IPS DF 4.7 (cell line): ENCODE results near the gene LIN7B.
"Not testable (repeated sequence)": the region's sequence is repeated elsewhere in the genome, so short reads cannot be mapped to it uniquely, and the experiment has no call there.

Experiments used
- DNase-seq: peaks from one replicate; pipeline ENCODE4 v3.0.0-alpha.2; 2013; ENCODE audit warnings: low spot score; ENCODE audit errors: extremely low read depth

LIN7B gene

DNA sequence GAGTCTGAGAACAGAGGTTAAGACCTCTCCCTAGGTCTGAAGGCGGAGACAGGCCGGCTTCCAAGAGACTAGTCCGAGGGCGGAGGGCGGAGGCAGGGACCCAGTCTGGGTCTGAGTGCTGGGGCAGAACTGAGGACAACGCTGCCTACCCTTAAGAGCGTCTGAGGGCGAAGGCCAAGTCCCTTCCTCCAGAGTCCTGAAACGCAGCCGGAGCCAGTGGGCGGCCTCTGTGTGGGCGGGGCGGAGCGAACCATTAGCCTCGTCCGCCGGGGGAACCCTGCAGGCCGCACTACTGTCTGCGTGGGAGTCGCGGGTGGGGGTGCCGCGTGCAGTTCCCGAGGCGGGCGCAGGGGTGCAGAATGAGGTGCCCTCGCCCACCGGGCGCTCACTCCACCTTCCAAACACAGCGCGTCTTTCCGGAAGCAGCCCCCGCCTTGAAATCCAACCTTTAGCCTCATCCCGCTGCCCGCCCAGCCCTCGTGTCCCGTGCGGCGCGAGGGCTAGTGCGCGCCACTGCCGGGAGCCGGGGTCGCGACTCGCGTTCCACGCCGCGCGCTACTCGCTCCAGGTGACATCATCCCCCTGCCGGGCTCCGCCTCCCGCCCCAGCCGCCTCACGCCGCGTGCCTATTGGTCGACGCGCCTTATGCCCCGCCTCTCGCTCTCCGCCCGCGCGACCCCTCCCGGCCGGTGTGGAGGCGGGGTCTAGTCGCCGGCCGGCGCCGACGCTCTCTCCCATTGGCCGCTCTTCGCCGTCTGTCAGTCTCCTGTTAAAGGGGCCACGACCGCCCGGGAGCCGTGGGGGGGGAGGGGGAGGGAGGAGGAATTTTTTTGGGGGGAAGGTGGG is 4.6 kb downstream of the LIN7B start, which contains the start of gene C19orf73:
Gene C19orf73, minus strand, starts transcription at position 579 of the 846 bp plus-strand sequence. Its CDS starts 121 bp downstream, at position 458.
- no peak for DNase-seq

GRCh38 chr19:49119411-49120324 is 5.5 kb downstream of the LIN7B start, which contains the start of gene PPFIA3:
PPFIA3 (plus strand) TSS chr19:49119544; CDS start chr19:49127874, 8,330 bp downstream.
- DNase-seq = no peak

GRCh38 chr19:49120325-49120683 is 6.1 kb downstream of the LIN7B start:
- no peak for DNase-seq

DNA sequence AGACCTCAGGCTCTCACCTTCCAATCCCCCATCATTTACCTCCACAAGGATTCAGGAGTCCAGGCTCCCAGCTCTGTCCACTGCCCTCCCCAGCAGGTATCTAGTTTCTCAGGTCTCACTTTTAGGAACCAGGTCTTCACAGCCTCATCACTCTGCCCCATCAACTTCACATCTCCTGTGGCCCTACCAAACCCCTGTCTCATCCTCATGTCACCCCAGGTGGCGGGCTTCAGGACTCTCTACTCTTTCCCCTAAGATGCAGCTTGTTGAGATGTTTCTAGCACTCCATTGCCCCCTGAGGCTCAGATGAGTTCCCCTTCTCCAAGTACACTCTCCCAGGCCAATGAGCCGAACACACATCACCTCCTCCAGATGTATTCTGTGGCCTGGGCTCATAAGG is 6.7 kb downstream of the LIN7B start:
- DNase-seq = no peak

GRCh38 chr19:49121841-49122240 is 7.7 kb downstream of the LIN7B start:
- not testable (repeated sequence) for DNase-seq

DNA sequence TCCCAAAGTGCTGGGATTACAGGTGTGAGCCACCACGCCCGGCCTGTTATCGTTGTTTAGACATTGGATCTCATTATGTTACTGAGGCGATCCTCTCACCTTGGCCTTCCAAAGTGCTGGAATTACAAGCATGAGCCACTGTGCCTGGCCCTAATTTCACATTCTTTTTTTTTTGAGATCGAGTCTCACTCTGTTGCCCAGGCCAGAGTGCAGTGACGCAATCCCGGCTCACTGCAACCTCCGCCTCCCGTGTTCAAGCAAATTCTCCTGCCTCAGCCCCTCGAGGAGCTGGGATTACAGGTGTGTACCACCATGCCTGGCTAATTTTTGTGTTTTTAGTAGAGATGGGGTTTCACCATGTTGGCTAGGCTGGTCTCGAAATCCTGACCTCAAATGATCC is 9.1 kb downstream of the LIN7B start:
- not testable (repeated sequence) for DNase-seq

DNA sequence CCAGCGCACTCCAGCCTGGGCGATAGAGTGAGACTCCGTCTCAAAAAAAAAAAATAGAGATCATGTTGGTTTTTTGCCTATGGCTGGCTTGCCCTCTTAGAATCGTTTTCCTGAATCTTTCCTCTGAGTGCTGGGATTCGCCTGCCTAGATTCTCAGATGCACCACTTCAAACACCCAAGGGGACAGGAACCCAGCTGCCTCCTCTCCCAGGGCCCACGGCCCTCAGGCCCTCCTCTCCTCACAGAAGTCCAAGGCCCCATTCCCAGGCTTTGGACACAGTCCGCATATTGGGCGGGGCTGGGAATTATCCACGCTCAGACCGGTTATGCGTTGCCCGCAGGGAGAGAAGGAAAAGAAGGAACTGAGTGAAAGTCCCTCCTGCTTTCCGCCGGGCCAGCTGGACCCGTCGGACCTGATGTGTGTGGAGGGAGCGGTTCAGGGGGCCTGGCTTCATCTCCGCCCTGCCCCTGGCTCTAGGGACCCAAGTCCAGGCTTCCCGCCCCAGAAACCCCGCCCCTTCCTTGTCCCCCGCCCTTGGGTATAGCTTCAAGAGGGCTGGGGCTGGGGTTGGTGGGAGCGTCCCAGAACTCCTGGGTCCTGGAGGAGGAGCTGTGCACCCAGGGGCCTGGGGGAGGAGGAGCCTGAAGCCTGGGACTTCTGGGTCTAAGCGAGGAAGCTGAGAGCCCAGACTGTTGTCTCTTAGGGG is 11.0 kb downstream of the LIN7B start:
- no peak for DNase-seq

GRCh38 chr19:49126575-49126974 is 12.4 kb downstream of the LIN7B start:
- DNase-seq = no peak

- not testable (repeated sequence) for DNase-seq
These were observed 13.1 kb downstream of the LIN7B start for GRCh38 chr19:49127225-49127624.

- DNase-seq = no peak
These were observed 13.7 kb downstream of the LIN7B start for GRCh38 chr19:49127674-49128544.

- no peak for DNase-seq
These were observed 14.5 kb downstream of the LIN7B start for GRCh38 chr19:49128545-49129237.

- DNase-seq = no peak
These were observed 15.0 kb downstream of the LIN7B start for GRCh38 chr19:49129238-49129583.

- DNase-seq = no peak
These were observed 16.2 kb downstream of the LIN7B start for GRCh38 chr19:49130325-49130724.

DNA sequence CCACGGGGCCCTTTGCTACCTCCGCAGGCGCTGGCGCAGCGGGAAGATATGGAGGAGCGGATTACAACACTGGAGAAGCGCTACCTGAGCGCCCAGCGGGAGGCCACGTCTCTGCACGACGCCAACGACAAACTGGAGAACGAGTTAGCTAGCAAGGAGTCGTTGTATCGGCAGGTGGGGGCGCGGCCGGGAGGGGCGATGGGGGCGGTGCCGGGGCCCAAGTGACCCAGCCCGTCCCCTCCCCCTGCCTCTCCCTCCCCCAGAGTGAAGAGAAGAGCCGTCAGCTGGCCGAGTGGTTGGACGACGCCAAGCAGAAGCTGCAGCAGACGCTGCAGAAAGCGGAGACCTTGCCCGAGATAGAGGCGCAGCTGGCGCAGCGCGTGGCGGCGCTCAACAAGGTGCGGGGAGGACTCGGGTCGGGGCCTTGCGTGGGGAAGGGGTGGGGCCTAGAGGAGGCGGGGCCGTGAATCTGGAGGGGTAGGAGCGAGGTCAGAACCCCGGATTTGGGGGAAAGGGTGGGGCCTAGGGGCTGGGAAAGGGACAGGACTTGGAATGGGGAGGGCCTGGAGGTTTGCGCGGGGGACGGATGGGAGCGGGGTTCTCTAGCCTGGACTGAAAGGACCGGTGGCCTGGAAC is 18.9 kb downstream of the LIN7B start:
- no peak for DNase-seq

DNA sequence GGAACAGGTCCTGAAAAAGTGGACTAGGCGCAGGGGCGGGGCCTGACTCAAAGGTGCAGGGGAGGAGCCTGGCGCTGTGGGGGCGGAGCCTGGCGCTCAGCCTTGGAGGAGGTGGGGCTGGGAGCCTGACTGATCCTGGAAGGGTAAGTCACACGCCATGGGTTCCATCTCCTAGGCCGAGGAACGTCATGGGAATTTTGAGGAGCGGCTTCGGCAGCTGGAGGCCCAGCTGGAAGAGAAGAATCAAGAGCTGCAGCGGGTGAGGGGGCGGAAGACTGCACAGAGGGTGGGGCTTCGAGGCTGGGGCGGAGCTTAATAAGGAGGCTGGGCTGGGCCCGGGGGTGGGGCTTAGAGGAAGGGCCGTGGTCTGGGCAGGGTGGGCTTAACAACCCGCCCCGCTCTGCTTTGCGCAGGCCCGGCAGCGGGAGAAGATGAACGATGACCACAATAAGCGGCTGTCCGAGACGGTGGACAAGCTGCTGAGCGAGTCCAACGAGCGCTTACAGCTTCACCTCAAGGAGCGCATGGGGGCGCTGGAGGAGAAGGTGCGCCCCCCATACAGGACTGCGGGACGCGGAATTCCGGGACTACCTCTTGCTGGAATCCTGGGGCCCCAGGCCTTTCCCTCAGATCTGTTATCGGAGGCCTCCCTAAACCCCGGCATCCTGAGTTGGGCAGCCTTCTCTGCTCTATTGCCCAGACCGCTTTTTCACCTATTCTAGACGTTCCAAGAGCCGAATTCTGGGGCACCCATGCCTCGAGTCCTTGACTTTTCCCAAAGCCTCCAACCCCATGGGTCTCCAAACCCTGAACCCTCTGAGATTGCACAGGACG is 19.7 kb downstream of the LIN7B start:
- no peak for DNase-seq

- DNase-seq = no peak
These were observed 21.5 kb downstream of the LIN7B start for GRCh38 chr19:49135686-49136085.

GRCh38 chr19:49136771-49137171 is 22.6 kb downstream of the LIN7B start:
- no peak for DNase-seq

DNA sequence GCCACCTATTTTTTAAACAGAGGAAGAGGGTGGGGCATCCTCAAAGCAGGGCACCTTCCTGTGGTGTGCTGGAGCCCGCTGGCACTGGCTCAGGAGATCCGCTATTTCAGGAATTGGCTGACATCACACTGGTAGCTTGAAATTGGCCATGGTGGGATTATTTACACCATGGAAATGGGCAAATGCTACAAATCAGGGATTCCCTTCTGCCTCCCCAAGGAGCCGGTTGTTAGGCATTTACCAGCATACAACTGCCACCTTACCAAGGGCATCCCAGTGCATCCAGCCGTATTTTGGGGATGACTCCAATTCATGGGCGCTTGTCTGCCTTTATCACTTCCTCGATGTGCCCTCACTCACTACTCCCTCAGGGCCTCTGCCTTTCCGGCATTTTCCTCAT is 26.8 kb downstream of the LIN7B start:
- DNase-seq = no peak

DNA sequence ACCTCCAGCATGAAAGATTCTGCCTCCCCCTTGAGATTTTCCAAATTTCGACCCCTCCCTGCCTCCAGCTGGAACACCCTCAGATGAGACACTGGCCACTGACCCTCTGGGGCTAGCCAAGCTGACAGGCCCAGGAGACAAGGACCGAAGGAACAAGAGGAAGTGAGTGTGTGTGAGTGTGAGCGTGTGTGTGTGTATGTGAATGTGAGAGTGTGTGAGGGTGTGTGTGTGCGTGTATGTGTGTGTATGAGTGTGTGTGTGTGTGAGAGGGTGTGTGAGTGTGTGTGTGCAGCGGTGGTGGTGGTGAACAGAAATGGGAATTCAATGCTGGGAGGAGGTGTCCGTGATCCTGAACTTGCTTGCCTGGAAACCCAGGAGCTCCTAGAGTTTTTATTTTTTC is 27.2 kb downstream of the LIN7B start:
- no peak for DNase-seq
